ENCODE results near the gene EPB41L4B. TPM values are rescaled to one million over a fixed set of nuclear protein-coding genes. Genes with fewer than 3 reads are reported as not detected.

The EPB41L4B gene
- total RNA-seq, 1 experiment from 2014 or later, result 8.1 TPM

GRCh38 chr9:109270971-109271925 lies 49.6 kb downstream of the EPB41L4B start:
- CTCF ChIA-PET, result no interaction called here
- H3K4me1 ChIP-seq (ENCODE audit: control insufficient read depth in 1 of 2, insufficient read depth in 2 of 2, low read length in 2 of 2), result no peaks in the 10 kb centered on the region
- no peak for DNase-seq (ENCODE audit: low read depth, low spot score)
- no peaks in the 10 kb centered on the region for H4K20me1 ChIP-seq (ENCODE audit: insufficient read depth)
- H3K9me3 ChIP-seq (ENCODE audit: control insufficient read depth in 1 of 2, insufficient read depth in 1 of 2, low read depth in 1 of 2, low read length in 2 of 2), result peaks cover 0 to 6% of the 10 kb centered on the region in 2 experiments; a peak in 1 of 4 replicates
- H3K9me2 ChIP-seq (ENCODE audit: insufficient read depth), result no peaks in the 10 kb centered on the region
- no TSS peak for BruUV-seq (replicated peaks)
- no peaks in the 10 kb centered on the region for H3K27me3 ChIP-seq (ENCODE audit: insufficient read depth, low read length)
- H3K27ac ChIP-seq (ENCODE audit: low read depth, low read length), result no peak overlapping the region
- TF ChIP-seq TCF7L2 (IDR thresholded peaks at IDR 0.05; ENCODE audit: borderline replicate concordance, extremely low read depth, insufficient read depth, insufficient read length) (no peak), SP1 (IDR thresholded peaks at IDR 0.05; ENCODE audit: low read depth) (no peak), ZNF274 (IDR thresholded peaks at IDR 0.05; ENCODE audit: low read depth, low read length) (no peak), CEBPB (IDR thresholded peaks at IDR 0.05; ENCODE audit: low read depth) (no peak), POLR2AphosphoS5 (IDR thresholded peaks at IDR 0.05; ENCODE audit: low read depth, low read length) (no peak), RAD21 (IDR thresholded peaks at IDR 0.05; ENCODE audit: low read depth) (no peak), POLR2A (IDR thresholded peaks at IDR 0.05; ENCODE audit: borderline replicate concordance, extremely low read depth, insufficient read depth, insufficient read length) (no peak), EZH2 (IDR thresholded peaks at IDR 0.05) (no peak), REST (IDR thresholded peaks at IDR 0.05; ENCODE audit: low read depth) (no peak), ELF1 (IDR thresholded peaks at IDR 0.05; ENCODE audit: borderline replicate concordance, low read depth) (no peak), YY1 (IDR thresholded peaks at IDR 0.05; ENCODE audit: extremely low read depth, insufficient replicate concordance, low read depth, low read length) (no peak), SRF (IDR thresholded peaks at IDR 0.05; ENCODE audit: low read depth) (no peak), MAX (IDR thresholded peaks at IDR 0.05) (no peak), FOSL1 (IDR thresholded peaks at IDR 0.05; ENCODE audit: low read depth) (no peak), SIN3A (IDR thresholded peaks at IDR 0.05; ENCODE audit: low read depth) (no peak), ZBTB33 (IDR thresholded peaks at IDR 0.05; ENCODE audit: extremely low read depth, insufficient replicate concordance, low read length) (no peak), CBX3 (IDR thresholded peaks at IDR 0.05; ENCODE audit: low read depth) (no peak), JUND (IDR thresholded peaks at IDR 0.05) (no peak)
- no peaks in the 10 kb centered on the region for H3K79me2 ChIP-seq (ENCODE audit: insufficient read depth, low read length)
- intact Hi-C loops (cut with micrococcal nuclease), result no loop called here
- no peak overlapping the region for H3K4me2 ChIP-seq (ENCODE audit: low read length)
- no peak overlapping the region for H3K4me3 ChIP-seq (replicated peaks in 1 of 2; ENCODE audit: low read depth in 1 of 2, low read length in 2 of 2)
- no peak overlapping the region for H3K9ac ChIP-seq (ENCODE audit: low read length)
- no peak overlapping the region for H2AFZ ChIP-seq (ENCODE audit: low read depth, low read length, poor library complexity, severe bottlenecking)
- H3K36me3 ChIP-seq (ENCODE audit: control insufficient read depth in 1 of 2, insufficient read depth in 2 of 2, low read length in 2 of 2), result 0 out of 4 replicates have a peak, but pooled peaks cover 0 to 11% of the 10 kb centered on the region in 2 experiments
- no peak for ATAC-seq
- POLR2A ChIA-PET, result no interaction called here
- RAD21 ChIA-PET (ENCODE audit: low non-redundant PET in 1 of 2, low total read pairs in 2 of 2, uncharacterized antibody in 2 of 2, unreplicated experiment in 2 of 2), result no interaction called here
